A549 (cell line): ENCODE measurements around the gene MAGEF1.

ENCODE experiments used
- BHLHE40 ChIP-seq: IDR thresholded peaks from 2 replicates; pipeline ENCODE4 v1.6.1; 2012; ENCODE audit warnings: low read depth, low read length, inconsistent platforms
- CEBPB ChIP-seq, 2 experiments: fragments of >200 bp in 1 of 2; sonication (Bioruptor Twin) in 1 of 2; formaldehyde crosslinking in 1 of 2; IDR thresholded peaks; 2 replicates each; pipeline ENCODE4 v1.6.1; 2012 to 2016
- CHD2 ChIP-seq: fragments of 150-350 bp; IDR thresholded peaks from 2 replicates; pipeline ENCODE4 v1.6.1; 2014; ENCODE audit warnings: low read length; ENCODE audit not compliant: partially characterized antibody
- CTCF ChIP-seq: fragments of >200 bp; sonication (Bioruptor Twin); formaldehyde crosslinking; IDR thresholded peaks from 3 replicates; pipeline ENCODE4 v1.5.1; 2016
- EP300 ChIP-seq, 2 experiments: fragments of >200 bp; sonication (Bioruptor Twin); formaldehyde crosslinking; IDR thresholded peaks; 2 replicates in 1 of 2; 3 replicates in 1 of 2; pipeline ENCODE4 v1.6.1; 2016 to 2017
- HOXB5 ChIP-seq: fragments of 250-450 bp; sonication (Bioruptor Pico); IDR thresholded peaks from 2 replicates; pipeline ENCODE4 v1.5.0; 2020; ENCODE audit warnings: mild to moderate bottlenecking, moderate library complexity
- JUN ChIP-seq, 2 experiments: fragments of >200 bp; sonication (Bioruptor Twin); formaldehyde crosslinking; IDR thresholded peaks; 2 replicates in 1 of 2; 3 replicates in 1 of 2; pipeline ENCODE4 v1.6.1; 2016 to 2017
- JUNB ChIP-seq: fragments of >200 bp; sonication (Bioruptor Twin); formaldehyde crosslinking; IDR thresholded peaks from 2 replicates; pipeline ENCODE4 v1.6.1; 2016
- KDM1A ChIP-seq: fragments of 200-600 bp; sonication (generic); IDR thresholded peaks from 2 replicates; pipeline ENCODE4 v1.6.1; 2016; ENCODE audit warnings: low read depth, mild to moderate bottlenecking
- MAZ ChIP-seq: fragments of 150-350 bp; IDR thresholded peaks from 2 replicates; pipeline ENCODE4 v1.6.1; 2014; ENCODE audit warnings: antibody characterized with exemption, low read depth, low read length, borderline replicate concordance
- NFE2L2 ChIP-seq: fragments of 150-350 bp; conservative IDR thresholded peaks from 2 replicates; pipeline ENCODE4 v1.6.1; 2014; ENCODE audit warnings: low read length
- RAD21 ChIP-seq, 2 experiments: fragments of >200 bp in 1 of 2; sonication (Bioruptor Twin) in 1 of 2; formaldehyde crosslinking in 1 of 2; IDR thresholded peaks in 1 of 2; conservative IDR thresholded peaks in 1 of 2; 2 replicates in 1 of 2; 3 replicates in 1 of 2; pipeline ENCODE4 v1.6.1; 2012 to 2018; ENCODE audit warnings: inconsistent platforms in 1 of 2
- SMC3 ChIP-seq: fragments of >200 bp; sonication (Bioruptor Twin); formaldehyde crosslinking; IDR thresholded peaks from 3 replicates; pipeline ENCODE4 v1.6.1; 2018; ENCODE audit warnings: inconsistent platforms
- TF ChIP-seq, protein P1 (sequence below): IDR thresholded peaks from 2 replicates; pipeline ENCODE4 v1.6.1; 2012

DNA sequence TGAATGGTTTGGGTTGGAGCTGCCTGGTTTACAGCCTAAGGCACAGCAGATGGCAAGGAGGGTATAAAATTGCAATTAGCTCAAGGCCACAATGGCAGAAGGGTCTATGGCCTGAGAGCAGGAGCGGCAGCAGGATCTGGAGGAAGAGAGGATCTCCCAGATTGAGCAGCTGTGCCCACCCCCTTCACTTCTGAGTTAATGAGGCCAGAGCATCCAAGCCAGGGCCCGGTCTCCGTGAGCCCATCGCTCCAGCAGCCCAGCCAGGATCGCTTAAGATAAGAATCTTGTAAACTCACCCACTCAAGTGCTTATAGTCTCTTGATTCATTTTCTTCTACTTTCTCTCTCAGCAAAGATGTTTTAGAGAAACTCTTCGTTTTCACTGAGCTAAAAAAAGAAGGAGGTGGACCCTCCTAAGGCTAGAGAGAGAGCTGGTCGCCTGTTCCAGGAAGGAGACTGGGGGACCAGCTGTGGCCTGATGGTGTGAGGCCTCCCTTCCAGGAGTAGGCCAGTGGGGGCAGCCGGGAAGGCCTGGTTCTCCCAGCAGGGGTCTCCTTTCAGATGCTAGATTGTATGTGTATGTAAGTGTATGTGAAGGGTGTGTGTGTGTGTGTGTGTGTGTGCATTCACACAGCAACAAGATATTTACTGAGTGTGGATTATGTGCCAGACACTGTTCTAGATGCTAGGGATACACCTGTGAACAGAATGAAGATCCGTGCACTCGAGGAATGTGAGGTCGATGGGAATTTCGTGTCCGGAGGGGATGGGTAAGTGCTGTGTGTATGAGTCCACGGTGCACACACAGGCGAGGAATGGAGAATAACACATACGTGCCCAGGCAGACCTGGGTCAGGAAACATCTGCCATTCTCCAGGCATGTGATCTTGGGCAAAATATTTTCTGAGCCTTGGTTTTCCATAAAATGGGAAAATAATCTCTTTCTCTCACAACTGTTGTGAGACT is 18.6 kb downstream of the MAGEF1 start:
- no peak for TF ChIP-seq CEBPB (IDR thresholded peaks at IDR 0.05)
- no peak for TF ChIP-seq BHLHE40
- no peak for TF ChIP-seq KDM1A
- no peak for TF ChIP-seq JUNB
- TF ChIP-seq CTCF = no peak
- TF ChIP-seq SMC3 = no peak
- TF ChIP-seq MAZ = no peak
- TF ChIP-seq EP300 (IDR thresholded peaks at IDR 0.05) = no peak
- no peak for TF ChIP-seq JUN (IDR thresholded peaks at IDR 0.05)
- TF ChIP-seq NFE2L2 = no peak
- TF ChIP-seq, protein P1, sequence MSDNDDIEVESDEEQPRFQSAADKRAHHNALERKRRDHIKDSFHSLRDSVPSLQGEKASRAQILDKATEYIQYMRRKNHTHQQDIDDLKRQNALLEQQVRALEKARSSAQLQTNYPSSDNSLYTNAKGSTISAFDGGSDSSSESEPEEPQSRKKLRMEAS = no peak
- TF ChIP-seq RAD21 (conservative IDR thresholded peaks at IDR 0.05 in 1 of 2, IDR thresholded peaks at IDR 0.05 in 1 of 2) = no peak
- TF ChIP-seq CHD2 = no peak
- TF ChIP-seq HOXB5 (CRISPR knock-in tag) = no peak
